ENCODE measurements around the gene SLC22A23. TPM values are rescaled to one million over a fixed set of nuclear protein-coding genes. Genes with fewer than 3 reads are reported as not detected.

Gene SLC22A23
- total RNA-seq, 4 donors from 2014 or later = 7.1 to 9.6 (median 8.2) TPM

- Histone ChIP-seq H3K27me3 (no peaks in the 10 kb centered on the region), H3K9me3 (no peaks in the 10 kb centered on the region), H3K4me3 (peak within 1 kb of the TSS; percentile 72 to 92 (median 80)), H3K36me3 (peaks cover 0 to 11% (median 0%) of the 10 kb centered on the region in 3 donors), H3K27ac (peak within 1 kb of the TSS; percentile 49 to 85 (median 76)), H3K4me1 (peaks cover 0 to 46% (median 20%) of the 10 kb centered on the region in 4 donors)
- TF ChIP-seq EP300 (IDR thresholded peaks at IDR 0.05) (peak in 1 of 2 donors; percentile 86), CTCF (IDR thresholded peaks at IDR 0.05) (no peak), POLR2A (IDR thresholded peaks at IDR 0.05) (peak in 1 of 2 donors; percentile 55)
- peak; percentile 89 to 92 for DNase-seq (ENCODE audit: low spot score in 2 of 2)
- WGBS, 2 donors = 0 to 1% methylated on average over 18 to 24 of the region's 80 CpGs
These were observed 197.9 kb downstream of the SLC22A23 start, which contains the start of gene PSMG4 for GRCh38 chr6:3258720-3259490. Gene PSMG4, plus strand, starts transcription at chr6:3258947. Its CDS starts 76 bp downstream, at chr6:3259023.

- no peak for TF ChIP-seq EP300 (IDR thresholded peaks at IDR 0.05)
- 53 to 54% methylated on average over 12 of the region's 12 CpGs for WGBS, 2 donors
- H3K4me1 ChIP-seq = peaks cover 0 to 39% (median 20%) of the 10 kb centered on the region in 4 donors
- DNase-seq (ENCODE audit: low spot score in 2 of 2) = no peak
- peak overlapping the region; percentile 49 to 85 (median 76) for H3K27ac ChIP-seq
- no peaks in the 10 kb centered on the region for H3K9me3 ChIP-seq
- H3K4me3 ChIP-seq = peak overlapping the region; percentile 72 to 92 (median 80)
- H3K27me3 ChIP-seq = no peaks in the 10 kb centered on the region
- H3K36me3 ChIP-seq = peaks cover 0 to 4% (median 0%) of the 10 kb centered on the region in 3 donors
These were observed 198.6 kb downstream of the SLC22A23 start for GRCh38 chr6:3258201-3258600.

GRCh38 chr6:3253597-3253961 is 203.3 kb downstream of the SLC22A23 start:
- Histone ChIP-seq H3K27me3 (no peaks in the 10 kb centered on the region), H3K4me3 (no peak overlapping the region), H3K9me3 (no peaks in the 10 kb centered on the region), H3K27ac (no peak overlapping the region), H3K4me1 (peaks cover 0 to 38% (median 15%) of the 10 kb centered on the region in 4 donors), H3K36me3 (no peaks in the 10 kb centered on the region)
- 97 to 99% methylated on average over 35 to 36 of the region's 40 CpGs for WGBS, 2 donors
- TF ChIP-seq EP300 (IDR thresholded peaks at IDR 0.05) (no peak), CTCF (IDR thresholded peaks at IDR 0.05) (no peak), POLR2A (IDR thresholded peaks at IDR 0.05) (no peak)
- no peak for DNase-seq (ENCODE audit: low spot score in 2 of 2)

DNA sequence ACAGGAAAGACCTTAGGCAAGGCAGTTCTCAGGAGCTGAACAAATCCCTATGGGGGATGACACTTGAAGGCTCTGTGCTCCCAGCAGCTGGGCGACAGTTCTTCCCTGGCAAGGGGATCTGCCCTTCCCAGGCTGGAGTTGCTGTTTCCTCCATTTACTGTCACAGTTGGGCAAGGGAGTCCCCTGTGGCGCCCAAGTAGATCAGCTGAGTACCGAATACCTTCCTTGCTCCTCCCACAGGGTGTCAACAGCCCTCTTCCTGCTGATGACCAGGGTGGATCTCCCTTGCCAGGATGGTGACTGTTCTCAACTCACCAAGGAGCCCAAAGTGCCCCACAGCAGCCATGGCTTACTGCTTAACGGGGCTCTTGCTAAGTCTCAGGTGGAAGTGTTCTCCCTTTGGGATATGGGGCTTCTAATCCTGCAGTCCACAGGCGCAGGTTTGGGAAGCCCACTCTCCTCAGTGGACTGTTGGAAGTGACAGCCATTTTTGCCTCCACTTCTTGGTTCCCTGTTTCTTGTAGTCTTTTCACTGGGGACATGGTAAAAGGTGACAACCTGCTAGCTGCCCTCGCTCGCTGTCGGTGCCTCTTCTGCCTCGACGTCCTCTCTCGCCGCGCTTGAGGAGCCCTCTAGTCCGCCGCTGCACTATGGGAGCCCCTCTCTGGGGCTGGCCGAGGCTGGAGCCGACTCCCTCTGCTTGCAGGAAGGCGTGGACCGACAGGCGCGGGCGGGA is 203.8 kb downstream of the SLC22A23 start:
- Histone ChIP-seq H3K27me3 (no peaks in the 10 kb centered on the region), H3K36me3 (no peaks in the 10 kb centered on the region), H3K9me3 (no peaks in the 10 kb centered on the region), H3K27ac (no peak overlapping the region), H3K4me1 (peaks cover 0 to 38% (median 18%) of the 10 kb centered on the region in 4 donors), H3K4me3 (no peak overlapping the region)
- TF ChIP-seq POLR2A (IDR thresholded peaks at IDR 0.05) (no peak), CTCF (IDR thresholded peaks at IDR 0.05) (no peak), EP300 (IDR thresholded peaks at IDR 0.05) (no peak)
- no peak for DNase-seq (ENCODE audit: low spot score in 2 of 2)
- WGBS, 2 donors = 92 to 93% methylated on average over 18 to 19 of the region's 22 CpGs

- TF ChIP-seq POLR2A (IDR thresholded peaks at IDR 0.05) (no peak), CTCF (IDR thresholded peaks at IDR 0.05) (no peak), EP300 (IDR thresholded peaks at IDR 0.05) (no peak)
- no peak for DNase-seq (ENCODE audit: low spot score in 2 of 2)
- no peak overlapping the region for H3K4me3 ChIP-seq
- no peak overlapping the region for H3K27ac ChIP-seq
- no peaks in the 10 kb centered on the region for H3K27me3 ChIP-seq
- 82 to 88% methylated on average over 10 of the region's 10 CpGs for WGBS, 2 donors
- no peaks in the 10 kb centered on the region for H3K9me3 ChIP-seq
- peaks cover 0 to 44% (median 22%) of the 10 kb centered on the region in 4 donors for H3K4me1 ChIP-seq
- no peaks in the 10 kb centered on the region for H3K36me3 ChIP-seq
These were observed 204.5 kb downstream of the SLC22A23 start for GRCh38 chr6:3252369-3252768.
